PFSK-1 (cell line): Measurements from ENCODE around the gene B3GLCT.

Experiments used
- FOXP2 ChIP-seq: optimal IDR thresholded peaks from 2 replicates; pipeline ENCODE3; 2011; ENCODE audit warnings: borderline replicate concordance, control low read depth, inconsistent platforms; ENCODE audit not compliant: insufficient read depth; ENCODE audit errors: extremely low read length, extremely low read depth
- POLR2AphosphoS5 ChIP-seq: IDR thresholded peaks from 2 replicates; pipeline ENCODE4 v1.6.1; 2012; ENCODE audit warnings: low read depth, mild to moderate bottlenecking, control low read depth, low read length, moderate library complexity
- SIN3A ChIP-seq: IDR thresholded peaks from 2 replicates; pipeline ENCODE4 v1.6.1; 2012; ENCODE audit warnings: mild to moderate bottlenecking, low read length, moderate library complexity, borderline replicate concordance; ENCODE audit not compliant: insufficient read depth
- TAF1 ChIP-seq: IDR thresholded peaks from 2 replicates; pipeline ENCODE4 v1.6.1; 2012; ENCODE audit warnings: low read length, control low read depth, borderline replicate concordance; ENCODE audit not compliant: insufficient read depth
- TF ChIP-seq, protein P1 (sequence below), 2 experiments: IDR thresholded peaks; 2 replicates each; pipeline versions ENCODE4 v1.6.1 to v1.8.0; 2011 to 2012; ENCODE audit warnings: low read depth in 2 of 2, low read length in 2 of 2, control low read depth in 1 of 2, inconsistent platforms in 1 of 2, mild to moderate bottlenecking in 1 of 2, moderate library complexity in 1 of 2; ENCODE audit not compliant: insufficient read depth in 1 of 2

Gene B3GLCT

DNA sequence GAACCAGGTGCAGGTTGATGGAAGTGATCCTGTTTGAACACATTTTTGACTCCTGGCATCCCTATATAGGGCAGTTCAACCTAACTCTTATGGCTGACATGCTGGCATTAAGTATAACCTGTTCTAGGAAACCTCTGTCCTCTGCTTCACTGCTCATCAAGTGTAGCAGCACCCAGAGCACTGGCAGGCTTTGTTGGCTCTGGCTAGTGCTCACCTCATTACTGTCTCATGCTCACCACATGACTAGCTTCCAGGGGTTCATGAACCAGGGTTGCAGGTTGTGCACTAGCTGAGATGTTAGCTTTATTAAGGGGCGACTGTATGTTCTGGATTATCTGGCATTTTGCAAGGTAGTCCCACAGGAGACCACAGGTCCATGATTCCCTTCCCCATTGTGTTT, 63.6 kb downstream of the B3GLCT start:
- no peak for TF ChIP-seq POLR2AphosphoS5
- no peak for TF ChIP-seq FOXP2
- TF ChIP-seq TAF1 = no peak
- TF ChIP-seq SIN3A = no peak

DNA sequence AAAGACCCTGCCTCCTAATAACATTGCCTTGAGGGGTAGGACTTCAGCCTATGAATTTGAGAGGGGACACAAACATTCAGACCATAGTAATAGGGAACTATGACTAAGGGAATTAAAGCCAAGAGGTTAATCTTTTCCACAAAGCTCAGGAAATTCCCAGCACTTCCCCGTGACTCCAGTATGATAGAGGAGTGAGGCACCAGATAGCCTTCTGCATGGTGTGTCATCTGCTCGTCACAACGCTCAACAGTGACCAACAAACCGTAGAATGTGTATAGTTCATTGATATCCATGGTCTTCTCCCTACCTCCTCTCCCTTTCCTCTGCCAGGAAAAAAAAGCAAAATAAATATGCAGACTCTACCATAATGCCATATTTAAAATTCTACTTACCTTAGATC, 64.4 kb downstream of the B3GLCT start:
- TF ChIP-seq FOXP2 = no peak
- TF ChIP-seq SIN3A = no peak
- no peak for TF ChIP-seq POLR2AphosphoS5
- TF ChIP-seq TAF1 = no peak
- TF ChIP-seq, protein P1, sequence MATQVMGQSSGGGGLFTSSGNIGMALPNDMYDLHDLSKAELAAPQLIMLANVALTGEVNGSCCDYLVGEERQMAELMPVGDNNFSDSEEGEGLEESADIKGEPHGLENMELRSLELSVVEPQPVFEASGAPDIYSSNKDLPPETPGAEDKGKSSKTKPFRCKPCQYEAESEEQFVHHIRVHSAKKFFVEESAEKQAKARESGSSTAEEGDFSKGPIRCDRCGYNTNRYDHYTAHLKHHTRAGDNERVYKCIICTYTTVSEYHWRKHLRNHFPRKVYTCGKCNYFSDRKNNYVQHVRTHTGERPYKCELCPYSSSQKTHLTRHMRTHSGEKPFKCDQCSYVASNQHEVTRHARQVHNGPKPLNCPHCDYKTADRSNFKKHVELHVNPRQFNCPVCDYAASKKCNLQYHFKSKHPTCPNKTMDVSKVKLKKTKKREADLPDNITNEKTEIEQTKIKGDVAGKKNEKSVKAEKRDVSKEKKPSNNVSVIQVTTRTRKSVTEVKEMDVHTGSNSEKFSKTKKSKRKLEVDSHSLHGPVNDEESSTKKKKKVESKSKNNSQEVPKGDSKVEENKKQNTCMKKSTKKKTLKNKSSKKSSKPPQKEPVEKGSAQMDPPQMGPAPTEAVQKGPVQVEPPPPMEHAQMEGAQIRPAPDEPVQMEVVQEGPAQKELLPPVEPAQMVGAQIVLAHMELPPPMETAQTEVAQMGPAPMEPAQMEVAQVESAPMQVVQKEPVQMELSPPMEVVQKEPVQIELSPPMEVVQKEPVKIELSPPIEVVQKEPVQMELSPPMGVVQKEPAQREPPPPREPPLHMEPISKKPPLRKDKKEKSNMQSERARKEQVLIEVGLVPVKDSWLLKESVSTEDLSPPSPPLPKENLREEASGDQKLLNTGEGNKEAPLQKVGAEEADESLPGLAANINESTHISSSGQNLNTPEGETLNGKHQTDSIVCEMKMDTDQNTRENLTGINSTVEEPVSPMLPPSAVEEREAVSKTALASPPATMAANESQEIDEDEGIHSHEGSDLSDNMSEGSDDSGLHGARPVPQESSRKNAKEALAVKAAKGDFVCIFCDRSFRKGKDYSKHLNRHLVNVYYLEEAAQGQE (IDR thresholded peaks at IDR 0.05; ENCODE audit: insufficient read depth in 1 of 2, low read depth in 2 of 2, low read length in 2 of 2) = no peak

DNA sequence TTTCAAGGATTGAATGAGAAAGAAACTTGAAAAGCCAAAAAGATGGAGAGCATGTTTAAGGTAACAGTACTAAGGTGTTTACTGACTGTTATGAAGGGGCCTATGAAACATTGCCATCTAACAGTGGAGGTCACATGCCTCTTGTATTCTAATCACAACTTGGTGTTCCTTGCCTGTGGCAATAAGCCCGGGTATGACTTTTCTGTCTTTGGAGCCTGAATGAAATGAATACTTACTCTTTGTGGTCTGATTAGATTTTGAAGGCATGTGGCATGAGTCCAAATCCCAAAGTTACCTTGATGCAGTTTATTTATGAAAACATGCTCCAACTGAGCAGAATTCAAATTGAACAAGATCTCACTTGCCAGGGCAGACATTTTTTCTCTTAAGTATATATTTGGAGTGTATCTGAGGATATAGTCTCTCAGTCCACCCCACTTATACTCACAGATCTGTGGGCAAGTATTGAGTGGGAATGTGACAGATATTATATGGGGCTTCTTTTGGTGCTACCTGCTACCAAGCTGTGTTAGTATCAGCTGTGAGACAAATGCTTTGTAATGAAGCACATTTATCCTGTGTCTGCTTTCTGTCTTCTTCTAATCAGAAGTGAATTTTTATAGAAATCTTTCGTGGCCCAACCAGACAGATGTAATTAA, 67.5 kb downstream of the B3GLCT start:
- no peak for TF ChIP-seq POLR2AphosphoS5
- no peak for TF ChIP-seq SIN3A
- no peak for TF ChIP-seq FOXP2
- no peak for TF ChIP-seq TAF1
- TF ChIP-seq, protein P1 (IDR thresholded peaks at IDR 0.05; ENCODE audit: insufficient read depth in 1 of 2, low read depth in 2 of 2, low read length in 2 of 2) = no peak

DNA sequence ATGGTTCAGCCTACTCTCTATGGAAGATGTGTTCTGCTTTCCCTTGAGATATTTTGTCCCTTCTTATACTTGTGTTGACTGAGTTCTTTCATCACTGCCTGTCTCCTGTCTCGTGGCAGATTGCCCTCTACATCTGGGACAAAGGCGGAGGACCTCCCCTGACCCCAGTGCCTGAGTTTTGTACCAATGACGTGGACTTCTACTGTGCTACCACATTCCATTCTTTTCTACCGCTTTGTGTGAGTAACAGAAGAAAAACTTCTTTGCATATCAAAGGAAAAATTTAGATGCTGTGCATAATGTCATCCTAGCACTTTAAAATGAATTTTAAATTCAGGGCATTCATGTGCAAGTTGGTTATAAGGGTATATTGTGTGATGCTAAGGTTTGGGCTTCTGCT, 74.6 kb downstream of the B3GLCT start:
- TF ChIP-seq SIN3A (no peak), TAF1 (no peak)
- TF ChIP-seq, protein P1 (IDR thresholded peaks at IDR 0.05; ENCODE audit: insufficient read depth in 1 of 2, low read depth in 2 of 2, low read length in 2 of 2) = no peak

DNA sequence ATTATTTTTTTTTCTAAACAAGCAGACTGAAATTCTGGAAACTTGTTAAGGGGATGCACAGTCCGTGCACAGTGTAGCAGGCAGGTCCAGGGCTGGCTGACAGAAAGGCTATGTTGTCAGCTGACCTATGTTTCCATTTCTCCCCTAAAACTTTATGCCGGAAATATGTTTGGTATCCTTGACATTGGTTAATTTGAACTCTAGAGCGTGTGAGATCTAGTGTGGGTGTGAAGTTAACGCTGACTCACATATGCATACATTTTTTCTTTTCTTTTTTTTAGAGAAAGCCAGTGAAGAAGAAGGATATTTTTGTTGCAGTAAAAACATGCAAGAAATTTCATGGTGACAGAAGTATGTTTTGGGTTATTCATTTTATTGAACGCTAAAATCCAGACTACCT, 76.6 kb downstream of the B3GLCT start:
- TF ChIP-seq POLR2AphosphoS5 (no peak), TAF1 (no peak), SIN3A (no peak), FOXP2 (no peak)
- TF ChIP-seq, protein P1 (IDR thresholded peaks at IDR 0.05; ENCODE audit: insufficient read depth in 1 of 2, low read depth in 2 of 2, low read length in 2 of 2) = no peak
